Activated naive CD4-positive, alpha-beta T cell treated with anti-CD3 and anti-CD28 coated beads, Interleukin-2, amount 50 U/mL, for 24 hours (primary cell): ENCODE results near the gene HEYL.
"Not testable (repeated sequence)": the region's sequence is repeated elsewhere in the genome, so short reads cannot be mapped to it uniquely, and the experiment has no call there.

Source experiments
- H3K27ac Mint-ChIP-seq: one replicate; pipeline ENCODE4 v1.8.0; 2021; ENCODE audit warnings: mild to moderate bottlenecking, mixed read lengths
- H3K27me3 Mint-ChIP-seq: one replicate; pipeline ENCODE4 v1.8.0; 2021; ENCODE audit warnings: mixed read lengths
- H3K36me3 Mint-ChIP-seq: one replicate; pipeline ENCODE4 v1.8.0; 2021; ENCODE audit warnings: mixed read lengths
- H3K4me1 Mint-ChIP-seq: one replicate; pipeline ENCODE4 v1.8.0; 2021; ENCODE audit warnings: mixed read lengths
- H3K4me3 Mint-ChIP-seq: one replicate; pipeline ENCODE4 v1.8.0; 2021; ENCODE audit warnings: mild to moderate bottlenecking, mixed read lengths
- H3K9me3 Mint-ChIP-seq: one replicate; pipeline ENCODE4 v1.8.0; 2021; ENCODE audit warnings: mixed read lengths

The HEYL gene

DNA sequence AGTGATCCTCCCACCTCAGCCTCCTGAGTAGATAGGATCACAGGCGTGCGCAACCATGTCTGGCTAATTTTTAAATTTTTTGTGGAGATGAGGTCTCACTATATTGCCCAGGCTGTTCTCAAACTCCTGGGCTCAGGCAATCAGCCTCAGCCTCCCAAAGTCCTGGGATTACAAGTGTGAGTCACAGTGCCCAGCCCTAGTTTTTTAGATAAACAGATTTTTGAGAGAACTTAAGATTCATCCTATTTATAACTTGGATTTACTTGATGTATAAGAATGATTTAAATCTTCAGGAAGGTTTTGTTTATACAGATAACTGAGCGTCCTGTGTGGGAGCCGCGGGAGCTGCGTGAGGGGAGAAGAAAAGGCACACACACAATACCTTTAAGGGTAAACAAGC, 26.2 kb downstream of the HEYL start:
- Mint-ChIP-seq H3K27me3 (no peaks in the 10 kb centered on the region), H3K27ac (no peak overlapping the region), H3K9me3 (no peaks in the 10 kb centered on the region), H3K4me1 (peaks cover 4% of the 10 kb centered on the region), H3K4me3 (no peak overlapping the region), H3K36me3 (no peaks in the 10 kb centered on the region)

DNA sequence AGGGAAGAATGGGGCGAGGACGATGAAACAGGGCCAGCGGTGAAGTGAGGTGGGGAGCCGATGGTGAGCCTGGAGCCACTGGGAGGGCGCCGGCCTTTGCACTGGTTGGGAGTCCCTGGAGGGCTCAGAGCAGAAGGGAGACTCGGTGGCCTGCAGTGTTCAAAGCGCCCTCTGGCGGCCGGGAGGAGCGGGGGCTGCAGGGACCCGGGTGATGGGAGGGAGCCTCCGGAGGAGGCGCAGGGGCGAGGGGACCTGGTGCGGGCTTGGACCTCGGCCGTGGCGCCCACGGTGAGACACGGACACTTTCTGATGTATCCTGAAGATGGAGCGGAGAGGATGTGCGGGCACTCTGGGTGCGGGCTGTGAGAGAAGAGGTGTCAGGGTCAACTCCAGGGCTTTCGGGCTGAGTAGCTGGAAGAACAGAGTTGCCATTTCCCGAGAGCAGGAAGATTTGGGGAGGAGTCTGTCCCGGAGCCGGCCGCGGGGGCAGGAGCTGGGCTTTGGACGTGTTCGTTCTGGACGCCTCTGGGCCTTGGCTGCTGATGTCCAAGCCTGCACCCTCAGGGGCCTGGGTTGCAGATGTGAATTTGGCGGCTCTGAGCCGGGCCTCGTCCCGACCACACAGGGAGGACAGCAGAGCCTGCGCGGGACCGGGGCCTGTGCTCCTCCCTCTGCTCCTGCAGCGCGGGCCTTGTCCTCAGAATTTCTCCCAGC, 29.7 kb downstream of the HEYL start:
- no peaks in the 10 kb centered on the region for H3K9me3 Mint-ChIP-seq
- peak overlapping the region; percentile 14 for H3K27ac Mint-ChIP-seq
- H3K36me3 Mint-ChIP-seq, result no peaks in the 10 kb centered on the region
- peaks cover 9% of the 10 kb centered on the region for H3K4me1 Mint-ChIP-seq
- no peak overlapping the region for H3K4me3 Mint-ChIP-seq
- no peaks in the 10 kb centered on the region for H3K27me3 Mint-ChIP-seq

DNA sequence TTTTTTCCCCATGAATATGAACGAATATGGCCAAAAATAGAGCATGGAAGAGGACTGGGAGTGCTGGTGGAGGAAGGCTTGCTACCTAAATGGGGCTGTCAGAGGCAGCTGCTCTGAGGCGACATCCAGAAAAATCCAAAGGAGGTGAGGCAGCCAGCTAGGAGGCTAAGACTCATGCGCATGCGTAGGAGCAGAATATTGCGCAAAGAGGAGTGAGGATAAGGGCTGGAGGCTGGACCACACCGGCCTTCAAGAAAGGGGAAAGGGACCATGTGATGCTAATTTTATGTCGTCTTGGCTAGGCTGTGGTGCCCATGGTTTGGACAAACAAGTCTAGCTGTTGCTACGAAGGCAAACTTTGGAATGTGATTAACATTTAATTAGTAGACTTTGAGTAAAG, 30.5 kb downstream of the HEYL start:
- peaks cover 9% of the 10 kb centered on the region for H3K4me1 Mint-ChIP-seq
- no peak overlapping the region for H3K27ac Mint-ChIP-seq
- no peak overlapping the region for H3K4me3 Mint-ChIP-seq
- no peaks in the 10 kb centered on the region for H3K36me3 Mint-ChIP-seq
- H3K27me3 Mint-ChIP-seq, result peaks cover 2% of the 10 kb centered on the region
- no peaks in the 10 kb centered on the region for H3K9me3 Mint-ChIP-seq

DNA sequence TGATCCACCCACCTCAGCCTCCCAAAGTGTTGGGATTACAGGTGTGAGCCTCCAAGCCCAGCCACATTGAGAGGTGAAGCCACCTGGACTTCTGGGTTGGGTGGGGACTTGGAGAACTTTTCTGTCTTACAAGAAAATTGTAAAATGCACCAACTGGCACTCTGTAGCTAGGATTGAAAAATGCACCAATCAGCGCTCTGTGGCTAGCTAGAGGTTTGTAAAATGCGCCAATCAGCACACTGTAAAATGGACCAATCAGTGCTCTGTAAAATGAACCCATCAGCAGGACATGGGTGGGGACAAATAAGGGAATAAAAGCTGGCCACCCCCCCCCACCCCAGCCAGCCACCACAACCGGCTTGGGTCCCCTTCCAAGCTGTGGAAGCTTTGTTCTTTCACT, 35.8 kb downstream of the HEYL start:
- H3K27me3 Mint-ChIP-seq, H3K4me1 Mint-ChIP-seq, H3K36me3 Mint-ChIP-seq, H3K4me3 Mint-ChIP-seq, H3K9me3 Mint-ChIP-seq, H3K27ac Mint-ChIP-seq: not testable (repeated sequence)

DNA sequence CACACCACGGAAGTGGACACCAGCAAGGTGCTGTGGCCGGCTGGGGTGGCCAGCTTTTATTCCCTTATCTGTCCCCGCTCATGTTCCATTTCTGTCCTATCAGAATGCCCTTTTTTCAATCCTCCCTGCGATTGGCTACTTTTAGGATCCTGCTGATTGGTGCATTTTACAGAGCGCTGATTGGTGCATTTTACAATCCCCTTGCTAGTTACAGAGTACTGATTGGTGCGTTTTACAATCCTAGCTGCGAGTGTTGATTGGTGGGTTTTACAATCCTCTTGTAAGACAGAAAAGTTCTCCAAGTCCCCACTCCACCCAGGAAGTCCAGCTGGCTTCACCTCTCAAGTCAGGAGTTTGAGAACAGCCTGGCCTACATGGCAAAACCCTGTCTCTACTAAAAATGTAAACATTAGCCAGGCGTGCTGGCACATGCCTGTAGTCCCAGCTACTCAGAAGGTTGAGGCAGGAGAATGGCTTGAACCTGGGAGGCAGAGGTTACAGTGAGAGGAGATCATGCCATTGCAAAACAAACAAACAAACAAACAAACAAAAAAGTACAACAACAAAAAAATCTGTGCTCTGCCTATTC, 37.7 kb downstream of the HEYL start:
- H3K27me3 Mint-ChIP-seq, H3K27ac Mint-ChIP-seq, H3K36me3 Mint-ChIP-seq, H3K9me3 Mint-ChIP-seq, H3K4me3 Mint-ChIP-seq, H3K4me1 Mint-ChIP-seq: not testable (repeated sequence)

DNA sequence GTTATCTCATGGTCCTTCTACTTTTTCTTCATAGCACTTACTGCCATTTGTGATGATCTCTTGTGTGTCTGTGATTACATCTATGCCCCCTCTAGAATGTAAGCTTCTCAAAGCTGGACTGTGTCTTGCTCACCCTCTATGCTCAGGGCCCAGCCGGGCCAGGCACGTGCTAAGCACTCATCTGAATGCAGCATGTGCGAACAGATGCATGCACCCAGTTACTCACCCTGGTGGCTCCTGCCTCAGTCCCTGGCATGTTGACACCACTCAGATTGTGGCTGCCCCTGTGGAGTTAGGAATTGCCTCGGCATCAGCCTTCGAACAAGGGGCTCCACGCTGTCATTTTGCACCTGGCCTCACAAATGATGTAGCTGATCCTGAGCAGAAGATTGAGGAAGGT, 43.3 kb downstream of the HEYL start:
- Mint-ChIP-seq H3K27me3 (no peaks in the 10 kb centered on the region), H3K9me3 (no peaks in the 10 kb centered on the region), H3K4me3 (no peak overlapping the region), H3K27ac (no peak overlapping the region), H3K36me3 (no peaks in the 10 kb centered on the region), H3K4me1 (no peaks in the 10 kb centered on the region)

DNA sequence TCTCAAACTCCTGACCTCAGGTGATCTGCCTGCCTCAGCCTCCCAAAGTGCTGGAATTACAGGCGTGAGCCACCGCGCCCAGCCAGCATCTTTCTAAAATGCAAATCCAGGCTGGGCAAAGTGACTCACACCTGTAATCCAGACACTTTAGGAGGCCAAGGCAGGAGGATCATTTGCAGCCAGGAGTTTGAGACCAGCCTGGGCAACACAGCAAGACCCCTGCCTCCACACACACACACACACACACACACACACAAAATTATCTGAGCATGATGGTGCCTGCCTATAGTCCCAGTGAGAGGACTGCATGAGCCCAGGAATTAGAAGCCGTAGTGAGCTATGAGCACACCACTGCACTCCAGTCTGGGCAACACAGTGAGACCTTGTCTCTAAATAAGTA, 46.1 kb downstream of the HEYL start:
- Mint-ChIP-seq H3K4me3 (no peak overlapping the region), H3K36me3 (no peaks in the 10 kb centered on the region), H3K27me3 (no peaks in the 10 kb centered on the region), H3K27ac (no peak overlapping the region), H3K4me1 (no peaks in the 10 kb centered on the region), H3K9me3 (no peaks in the 10 kb centered on the region)

DNA sequence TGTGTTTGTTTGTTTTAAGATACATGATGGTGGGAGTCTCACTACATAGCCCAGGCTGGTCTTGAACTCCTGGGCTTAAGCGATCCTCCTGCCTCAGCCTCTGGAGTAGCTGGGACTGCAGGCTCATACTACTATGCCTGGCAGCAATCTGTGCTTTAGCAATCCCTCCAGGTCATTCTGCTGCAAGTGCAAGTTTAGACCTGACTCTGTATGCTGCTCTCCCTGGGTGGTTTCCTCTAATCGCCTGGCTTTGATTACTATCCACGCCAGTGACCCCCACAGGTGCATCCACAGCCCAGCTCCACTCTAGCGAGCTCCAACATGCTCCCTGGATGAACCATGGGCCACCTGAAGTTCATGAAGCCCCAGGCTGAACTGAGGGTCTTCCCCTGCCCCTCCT, 47.4 kb downstream of the HEYL start:
- Mint-ChIP-seq H3K27me3 (no peaks in the 10 kb centered on the region), H3K36me3 (no peaks in the 10 kb centered on the region), H3K4me1 (no peaks in the 10 kb centered on the region), H3K4me3 (no peak overlapping the region), H3K9me3 (no peaks in the 10 kb centered on the region), H3K27ac (no peak overlapping the region)

DNA sequence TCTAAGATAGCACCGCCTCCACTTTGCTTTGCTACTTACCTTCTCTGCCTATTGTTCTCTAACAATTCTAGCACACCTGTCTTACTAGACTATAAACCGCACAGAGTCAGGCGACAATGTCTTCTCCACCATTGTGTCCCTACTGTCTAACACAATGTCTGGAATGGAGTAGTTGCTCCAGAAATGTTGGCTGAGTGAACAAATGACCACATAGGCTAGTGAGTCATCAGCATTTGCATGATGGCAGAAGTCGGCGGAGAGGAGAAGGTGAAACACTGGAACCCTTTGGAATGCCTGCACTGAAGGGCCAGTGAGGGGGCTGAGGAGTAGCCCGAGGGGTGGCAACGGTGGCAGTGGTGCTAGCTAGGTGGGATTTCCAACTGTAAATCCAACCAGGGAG, 48.9 kb downstream of the HEYL start:
- H3K4me1 Mint-ChIP-seq, result no peaks in the 10 kb centered on the region
- H3K9me3 Mint-ChIP-seq, result no peaks in the 10 kb centered on the region
- no peak overlapping the region for H3K27ac Mint-ChIP-seq
- no peak overlapping the region for H3K4me3 Mint-ChIP-seq
- H3K36me3 Mint-ChIP-seq, result no peaks in the 10 kb centered on the region
- no peaks in the 10 kb centered on the region for H3K27me3 Mint-ChIP-seq

DNA sequence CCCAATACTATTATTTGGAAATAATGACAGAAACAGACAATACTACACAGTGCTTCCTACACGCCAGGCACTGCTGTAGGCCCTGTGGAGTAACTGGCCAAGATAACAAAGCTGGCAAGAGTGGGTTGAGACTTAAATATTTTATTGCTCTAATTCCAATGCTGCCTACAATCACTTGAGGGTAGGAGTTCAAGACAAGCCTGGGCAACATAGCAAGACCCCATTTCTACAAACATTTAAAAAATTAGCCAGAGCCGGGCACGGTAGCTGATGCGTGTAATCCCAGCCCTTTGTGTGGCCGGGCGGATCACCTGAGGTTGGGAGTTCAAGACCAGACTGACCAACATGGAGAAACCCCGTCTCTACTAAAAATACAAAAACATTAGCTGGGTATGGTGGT, 53.5 kb downstream of the HEYL start:
- Mint-ChIP-seq H3K36me3 (no peaks in the 10 kb centered on the region), H3K4me3 (no peak overlapping the region), H3K4me1 (no peaks in the 10 kb centered on the region), H3K27me3 (no peaks in the 10 kb centered on the region), H3K27ac (no peak overlapping the region), H3K9me3 (no peaks in the 10 kb centered on the region)

DNA sequence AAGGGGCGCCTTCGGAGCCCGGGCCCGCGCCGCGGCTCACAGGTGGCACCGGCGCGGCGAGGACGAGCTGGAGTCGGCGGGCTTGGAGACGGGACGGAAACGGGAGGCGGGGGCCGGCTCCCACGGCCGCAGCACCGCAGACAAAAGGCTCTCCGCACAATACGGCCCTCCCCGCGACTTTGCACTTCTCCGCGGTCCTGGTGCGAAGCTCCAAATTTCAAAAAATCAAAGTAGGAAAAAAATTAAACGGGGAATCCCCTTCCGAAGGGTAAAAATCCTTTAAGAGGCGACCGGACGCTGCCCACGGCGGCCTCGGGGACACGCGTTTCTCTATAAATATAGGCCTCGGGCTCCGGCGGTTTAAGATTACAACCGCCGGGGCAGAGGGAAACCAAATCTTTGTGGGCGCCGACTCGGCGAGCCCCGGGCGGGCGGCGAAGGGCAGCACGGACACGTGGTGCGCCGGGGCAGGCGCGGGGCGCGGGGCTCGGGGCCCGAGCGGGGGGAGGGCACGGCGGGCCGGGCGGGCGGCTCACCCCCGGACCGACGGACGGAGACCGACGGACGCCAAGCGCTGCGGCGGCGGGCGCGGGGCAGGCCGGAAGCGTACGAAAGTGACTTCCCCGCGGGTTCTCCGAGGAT, 63.3 kb downstream of the HEYL start:
- Mint-ChIP-seq H3K9me3 (no peaks in the 10 kb centered on the region), H3K27me3 (no peaks in the 10 kb centered on the region), H3K27ac (peak overlapping the region; percentile 93), H3K4me1 (peaks cover 34% of the 10 kb centered on the region), H3K4me3 (peak overlapping the region; percentile 96), H3K36me3 (peaks cover 21% of the 10 kb centered on the region)

DNA sequence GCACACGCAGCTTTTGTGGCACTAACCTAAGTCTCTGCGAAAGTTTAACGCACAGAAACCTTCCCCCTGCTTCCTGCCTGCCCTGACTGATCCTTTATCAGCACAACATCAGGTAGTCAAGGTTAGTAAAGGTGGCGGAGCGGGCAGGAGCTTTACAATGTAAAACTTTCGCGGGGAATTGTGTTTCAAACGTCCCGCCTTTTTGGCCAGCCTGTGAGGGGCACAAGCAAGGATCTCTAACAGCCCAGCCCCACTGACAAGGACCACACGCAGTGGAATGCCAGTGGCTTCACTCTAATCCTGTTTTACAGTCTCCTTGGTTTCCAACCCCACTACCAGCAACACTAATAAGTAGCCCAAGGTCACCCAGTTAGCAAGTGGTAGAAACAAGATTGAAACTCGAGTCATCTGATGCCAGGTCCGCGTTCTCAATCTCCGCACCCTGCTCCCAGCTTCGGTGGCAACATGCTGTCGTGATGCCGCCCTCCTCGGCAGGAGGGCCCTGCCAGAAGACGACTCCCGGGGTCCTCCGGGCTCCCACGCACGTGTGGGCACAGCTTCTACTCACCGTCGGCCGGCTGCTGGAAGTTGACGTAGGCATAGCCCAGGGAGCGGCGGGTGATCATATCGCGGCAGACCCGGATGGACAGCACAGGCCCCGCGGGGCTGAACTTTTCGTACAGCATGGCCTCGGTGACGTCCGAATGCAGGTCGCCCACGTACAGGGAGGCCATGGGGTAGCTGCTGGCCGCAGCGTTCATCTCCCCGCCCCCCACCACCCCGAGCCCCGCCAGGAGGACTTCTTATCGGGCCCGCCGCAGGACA, 64.0 kb downstream of the HEYL start:
- Mint-ChIP-seq H3K36me3 (peaks cover 21% of the 10 kb centered on the region), H3K4me1 (peaks cover 42% of the 10 kb centered on the region), H3K27me3 (no peaks in the 10 kb centered on the region), H3K9me3 (no peaks in the 10 kb centered on the region), H3K27ac (peak overlapping the region; percentile 80), H3K4me3 (peak overlapping the region; percentile 96)

DNA sequence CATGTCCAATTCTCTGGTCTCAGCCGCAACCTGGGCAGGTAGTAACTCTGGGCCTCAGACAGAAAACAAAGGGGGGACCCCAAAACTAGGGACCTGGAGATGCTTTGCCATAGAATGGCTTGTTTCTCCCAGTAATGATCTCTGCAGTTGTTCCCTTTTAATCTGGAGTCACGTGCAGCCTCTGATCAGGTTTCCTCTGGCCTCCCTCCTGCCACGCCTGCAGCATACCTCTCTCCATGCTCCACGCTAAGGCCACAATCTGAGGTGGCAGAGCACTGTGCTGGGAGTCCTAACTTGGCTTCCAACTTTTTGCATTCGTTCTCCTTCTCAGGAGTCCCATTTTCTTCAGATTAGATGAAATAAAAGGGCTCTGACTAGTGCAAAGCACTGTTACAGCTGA, 64.8 kb downstream of the HEYL start:
- Mint-ChIP-seq H3K4me1 (peaks cover 47% of the 10 kb centered on the region), H3K27me3 (no peaks in the 10 kb centered on the region), H3K4me3 (peak overlapping the region; percentile 96)

More for the DNA sequence above, 64.8 kb downstream of the HEYL start:
- Mint-ChIP-seq H3K27ac (peak overlapping the region; percentile 80), H3K36me3 (peaks cover 24% of the 10 kb centered on the region), H3K9me3 (no peaks in the 10 kb centered on the region)
